ENCODE results near the gene ZSCAN1.

ZSCAN1 gene

GRCh38 chr19:58059003-58059670 is 25.3 kb downstream of the ZSCAN1 start, which contains the start of gene ZNF135:
TSS of gene ZNF135 (plus strand) at chr19:58059282. CDS start at chr19:58060003, 721 bp downstream.
- H3K27ac ChIP-seq: peak within 1 kb of the TSS; percentile 34
- no peaks in the 10 kb centered on the region for H3K36me3 ChIP-seq (replicated peaks)
- DNase-seq: peak; percentile 68
- no peaks in the 10 kb centered on the region for H3K27me3 ChIP-seq (replicated peaks)
- TF ChIP-seq CTCF (IDR thresholded peaks at IDR 0.05; ENCODE audit: low read depth, low read length, missing control alignments): no peak
- in situ Hi-C loops (cut with HindIII; ENCODE audit: low pct_ligation_motif_present, low sequenced_read_pairs): no loop called here
- H3K4me3 ChIP-seq (ENCODE audit: low read depth, low read length): peak within 1 kb of the TSS; percentile 52

- Histone ChIP-seq H3K4me3 (ENCODE audit: low read depth, low read length) (peak overlapping the region; percentile 52), H3K27ac (no peak overlapping the region), H3K36me3 (replicated peaks) (no peaks in the 10 kb centered on the region), H3K27me3 (replicated peaks) (no peaks in the 10 kb centered on the region)
- no peak for TF ChIP-seq CTCF (IDR thresholded peaks at IDR 0.05; ENCODE audit: low read depth, low read length, missing control alignments)
- no peak for DNase-seq
- in situ Hi-C loops (cut with HindIII; ENCODE audit: low pct_ligation_motif_present, low sequenced_read_pairs): no loop called here
Observed at GRCh38 chr19:58059671-58060078, 25.9 kb downstream of the ZSCAN1 start.

DNA sequence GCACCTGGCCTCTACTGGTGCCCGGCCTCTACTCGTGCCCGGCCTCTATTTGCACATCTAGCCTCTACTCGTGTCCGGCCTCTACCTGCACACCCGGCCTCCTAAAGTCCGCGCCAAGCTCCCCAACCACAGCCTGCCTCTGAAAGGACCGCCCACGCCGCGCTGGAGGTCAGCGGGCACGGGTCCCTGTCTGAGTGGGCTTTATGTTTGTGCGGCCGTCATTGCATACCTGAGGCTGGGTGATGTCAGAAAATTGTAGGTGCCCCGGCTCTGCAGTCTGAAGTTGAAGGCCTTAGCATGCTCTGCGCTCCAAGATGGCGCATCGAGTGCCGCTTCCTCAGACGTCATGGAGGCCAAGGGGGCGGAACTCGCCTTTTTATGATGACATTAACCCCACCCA is 26.4 kb downstream of the ZSCAN1 start:
- Histone ChIP-seq H3K27me3 (replicated peaks) (no peaks in the 10 kb centered on the region), H3K4me3 (ENCODE audit: low read depth, low read length) (no peak overlapping the region), H3K36me3 (replicated peaks) (no peaks in the 10 kb centered on the region), H3K27ac (no peak overlapping the region)
- in situ Hi-C loops (cut with HindIII; ENCODE audit: low pct_ligation_motif_present, low sequenced_read_pairs): no loop called here
- DNase-seq: no peak
- TF ChIP-seq CTCF (IDR thresholded peaks at IDR 0.05; ENCODE audit: low read depth, low read length, missing control alignments): no peak

GRCh38 chr19:58063712-58064111 is 29.9 kb downstream of the ZSCAN1 start:
- Histone ChIP-seq H3K4me3 (ENCODE audit: low read depth, low read length) (no peak overlapping the region), H3K27ac (no peak overlapping the region), H3K27me3 (replicated peaks) (no peaks in the 10 kb centered on the region), H3K36me3 (replicated peaks) (no peaks in the 10 kb centered on the region)
- no peak for DNase-seq
- TF ChIP-seq CTCF (IDR thresholded peaks at IDR 0.05; ENCODE audit: low read depth, low read length, missing control alignments): no peak
- in situ Hi-C loops (cut with HindIII; ENCODE audit: low pct_ligation_motif_present, low sequenced_read_pairs): no loop called here

DNA sequence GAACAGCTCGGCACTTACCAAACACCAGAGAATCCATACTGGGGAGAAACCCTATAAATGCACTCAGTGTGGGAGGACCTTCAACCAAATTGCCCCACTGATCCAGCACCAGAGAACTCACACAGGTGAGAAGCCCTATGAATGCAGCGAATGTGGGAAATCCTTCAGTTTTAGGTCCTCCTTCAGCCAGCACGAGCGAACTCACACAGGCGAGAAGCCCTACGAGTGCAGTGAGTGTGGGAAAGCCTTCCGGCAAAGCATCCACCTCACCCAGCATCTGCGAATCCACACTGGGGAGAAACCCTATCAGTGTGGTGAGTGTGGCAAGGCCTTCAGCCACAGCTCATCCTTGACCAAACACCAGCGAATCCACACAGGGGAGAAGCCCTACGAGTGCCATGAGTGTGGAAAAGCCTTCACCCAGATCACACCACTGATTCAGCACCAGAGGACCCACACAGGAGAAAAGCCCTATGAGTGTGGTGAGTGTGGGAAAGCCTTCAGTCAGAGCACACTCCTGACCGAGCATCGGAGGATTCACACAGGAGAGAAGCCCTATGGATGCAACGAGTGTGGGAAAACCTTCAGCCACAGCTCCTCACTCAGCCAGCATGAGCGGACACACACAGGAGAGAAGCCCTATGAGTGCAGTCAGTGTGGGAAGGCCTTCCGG is 33.6 kb downstream of the ZSCAN1 start:
- Histone ChIP-seq H3K27ac (no peak overlapping the region), H3K27me3 (replicated peaks) (no peaks in the 10 kb centered on the region), H3K4me3 (ENCODE audit: low read depth, low read length) (no peak overlapping the region), H3K36me3 (replicated peaks) (no peaks in the 10 kb centered on the region)
- in situ Hi-C loops (cut with HindIII; ENCODE audit: low pct_ligation_motif_present, low sequenced_read_pairs): no loop called here
- no peak for TF ChIP-seq CTCF (IDR thresholded peaks at IDR 0.05; ENCODE audit: low read depth, low read length, missing control alignments)
- DNase-seq: no peak
